ENCODE measurements around the gene PMEPA1.

DNA sequence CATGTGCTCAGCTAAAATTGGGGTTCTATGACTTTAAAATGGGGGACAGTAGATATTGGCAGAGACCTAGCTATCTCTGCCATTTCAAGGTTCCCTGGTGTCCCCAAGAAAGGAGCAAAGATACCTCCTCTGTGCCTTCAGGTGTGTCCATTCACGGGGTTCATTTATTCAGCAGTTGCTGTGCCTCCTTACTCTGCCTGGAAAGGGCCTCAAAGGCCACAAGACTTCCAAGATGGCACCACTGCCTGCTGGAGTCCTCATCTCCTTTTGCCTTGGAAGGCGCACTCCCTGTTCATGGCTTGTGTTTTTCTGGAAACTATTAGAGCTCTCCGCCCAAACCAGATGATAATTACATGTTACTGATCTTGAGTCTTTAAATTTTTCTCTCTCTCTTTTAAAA lies 85.7 kb downstream of the PMEPA1 start:
- TF ChIP-seq EZH2 (IDR thresholded peaks at IDR 0.05; ENCODE audit: insufficient read depth, poor library complexity, severe bottlenecking) (no peak), EZH2phosphoT487 (IDR thresholded peaks at IDR 0.05; ENCODE audit: insufficient read depth, low read depth) (no peak)
